T-helper 2 cell (primary cell): ENCODE results near the gene SS18.
A peak's percentile ranks its signal among the peaks of the same experiment; 100 is the strongest.

Source experiments
- DNase-seq, 5 experiments: peaks; one replicate each; pipeline versions ENCODE4 v3.0.0 to v3.0.0-alpha.2; 2012 to 2022

Gene SS18

GRCh38 chr18:25998461-25998860 lies 92.0 kb downstream of the SS18 start:
- DNase-seq, result no peak

- no peak for DNase-seq
Measured at GRCh38 chr18:25992566-25992965, 97.8 kb downstream of the SS18 start.

GRCh38 chr18:25990473-25990872 lies 99.9 kb downstream of the SS18 start:
- DNase-seq, result no peak

GRCh38 chr18:25985707-25986394 lies 104.6 kb downstream of the SS18 start:
- DNase-seq, result no peak

- DNase-seq, result no peak
Measured at GRCh38 chr18:25983730-25984129, 106.7 kb downstream of the SS18 start.

GRCh38 chr18:25982961-25983360 lies 107.5 kb downstream of the SS18 start:
- DNase-seq, result no peak

GRCh38 chr18:25982153-25982552 lies 108.3 kb downstream of the SS18 start:
- DNase-seq, result no peak

GRCh38 chr18:25979369-25980040 lies 110.9 kb downstream of the SS18 start:
- DNase-seq, result no peak

GRCh38 chr18:25976554-25976953 lies 113.9 kb downstream of the SS18 start:
- no peak for DNase-seq

GRCh38 chr18:25974630-25975077 lies 115.8 kb downstream of the SS18 start:
- DNase-seq, result peak in 1 of 5 experiments; percentile 6
